Left lung (tissue), 10 donors: Measurements from ENCODE around the gene POLR2I. TPM values are rescaled to one million over a fixed set of nuclear protein-coding genes. Genes with fewer than 3 reads are reported as not detected.

Experiments used
- ATAC-seq: fragments of 200-7000 bp; cut with Tn5 transposase; one replicate; pipeline ENCODE4 v1.9.1; 2020; ENCODE audit warnings: moderate library complexity
- DNase-seq, 4 donors: peaks; one replicate each; pipeline ENCODE4 v3.0.0-alpha.2; 2013 to 2020
- H3K27ac ChIP-seq, 2 donors: fragments of 200-600 bp; sonication (generic) in 1 of 2; one replicate each; pipeline versions ENCODE4 v1.5.0 to v1.8.0; 2020 to 2021
- H3K27me3 ChIP-seq, 2 donors: fragments of 200-600 bp; sonication (generic) in 1 of 2; one replicate each; pipeline versions ENCODE4 v1.5.0 to v1.8.0; 2020 to 2021
- H3K36me3 ChIP-seq, 2 donors: fragments of 200-600 bp; sonication (generic) in 1 of 2; one replicate each; pipeline versions ENCODE4 v1.5.0 to v1.8.0; 2020 to 2021
- H3K4me1 ChIP-seq, 2 donors: fragments of 200-600 bp; one replicate each; pipeline ENCODE4 v1.8.0; 2021
- H3K4me3 ChIP-seq, 2 donors: fragments of 200-600 bp; sonication (generic) in 1 of 2; one replicate each; pipeline versions ENCODE4 v1.5.0 to v1.8.0; 2020 to 2021; ENCODE audit warnings: mild to moderate bottlenecking in 1 of 2
- H3K9me3 ChIP-seq, 2 donors: fragments of 200-600 bp; sonication (generic) in 1 of 2; one replicate each; pipeline versions ENCODE4 v1.5.0 to v1.8.0; 2020 to 2021
- intact Hi-C, 2 donors: fragments of 100-400 bp; cut with DNase I; formaldehyde crosslinking; loops; one replicate each; pipeline versions ENCODE4 v1.11.2 to v1.14.2; 2022
- polyA plus RNA-seq, 6 donors: library from polyadenylated mRNA; unstranded; fragments of 120-200 nt; gene quantifications; one replicate each; pipeline ENCODE4 v1.2.1, GENCODE V29; 2013; ENCODE audit not compliant: insufficient read length in 6 of 6
- total RNA-seq, 2 donors: library from RNA; stranded (reverse); fragmentation: NEBNext Ultra II Directional; extraction: Animal tissue kit (Norgen Biotek cat#: 25700); gene quantifications; one replicate each; pipeline ENCODE4 v1.2.1, GENCODE V29; 2021
- TF ChIP-seq, protein P1 (sequence below), 2 donors: fragments of 200-600 bp; sonication (generic) in 1 of 2; IDR thresholded peaks; one replicate each; pipeline versions ENCODE4 v1.5.0 to v1.8.0; 2021; ENCODE audit warnings: antibody characterized with exemption in 2 of 2
- donor health status: DM: no; HTN: yes; CAD: no.
- donor health status: DM: no; HTN: no; CAD: no.

Gene POLR2I
- total and polyA plus RNA-seq, 8 donors = 35.8 to 52.4 (median 45.7) TPM

DNA sequence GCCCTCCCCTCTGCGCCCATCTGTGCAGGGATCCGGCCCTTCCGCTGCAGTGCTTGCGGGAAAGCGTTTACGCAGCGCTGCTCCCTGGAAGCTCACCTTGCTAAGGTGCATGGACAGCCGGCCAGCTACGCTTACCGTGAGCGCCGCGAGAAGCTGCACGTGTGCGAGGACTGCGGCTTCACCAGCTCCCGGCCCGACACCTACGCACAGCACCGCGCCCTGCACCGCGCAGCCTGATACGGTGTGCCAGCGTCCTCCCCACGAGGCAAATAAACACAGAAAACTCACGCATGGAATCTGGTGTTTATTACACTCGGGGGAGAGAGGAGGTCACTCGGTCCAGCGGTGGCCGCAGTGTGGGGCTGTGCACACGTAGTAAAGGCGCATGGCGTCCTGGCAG lies 1.2 kb downstream of the POLR2I start:
- intact Hi-C loops = no loop called here
- DNase-seq = no peak
- TF ChIP-seq, protein P1, sequence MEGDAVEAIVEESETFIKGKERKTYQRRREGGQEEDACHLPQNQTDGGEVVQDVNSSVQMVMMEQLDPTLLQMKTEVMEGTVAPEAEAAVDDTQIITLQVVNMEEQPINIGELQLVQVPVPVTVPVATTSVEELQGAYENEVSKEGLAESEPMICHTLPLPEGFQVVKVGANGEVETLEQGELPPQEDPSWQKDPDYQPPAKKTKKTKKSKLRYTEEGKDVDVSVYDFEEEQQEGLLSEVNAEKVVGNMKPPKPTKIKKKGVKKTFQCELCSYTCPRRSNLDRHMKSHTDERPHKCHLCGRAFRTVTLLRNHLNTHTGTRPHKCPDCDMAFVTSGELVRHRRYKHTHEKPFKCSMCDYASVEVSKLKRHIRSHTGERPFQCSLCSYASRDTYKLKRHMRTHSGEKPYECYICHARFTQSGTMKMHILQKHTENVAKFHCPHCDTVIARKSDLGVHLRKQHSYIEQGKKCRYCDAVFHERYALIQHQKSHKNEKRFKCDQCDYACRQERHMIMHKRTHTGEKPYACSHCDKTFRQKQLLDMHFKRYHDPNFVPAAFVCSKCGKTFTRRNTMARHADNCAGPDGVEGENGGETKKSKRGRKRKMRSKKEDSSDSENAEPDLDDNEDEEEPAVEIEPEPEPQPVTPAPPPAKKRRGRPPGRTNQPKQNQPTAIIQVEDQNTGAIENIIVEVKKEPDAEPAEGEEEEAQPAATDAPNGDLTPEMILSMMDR (IDR thresholded peaks at IDR 0.05) = no peak
- H3K27me3 ChIP-seq = no peaks in the 10 kb centered on the region
- peaks cover 12 to 35% of the 10 kb centered on the region in 2 donors for H3K4me1 ChIP-seq
- H3K27ac ChIP-seq = no peak overlapping the region
- ATAC-seq = no peak
- peak overlapping the region in 1 of 2 donors; percentile 77 for H3K4me3 ChIP-seq
- H3K9me3 ChIP-seq = no peaks in the 10 kb centered on the region
- peaks cover 0 to 44% of the 10 kb centered on the region in 2 donors for H3K36me3 ChIP-seq

DNA sequence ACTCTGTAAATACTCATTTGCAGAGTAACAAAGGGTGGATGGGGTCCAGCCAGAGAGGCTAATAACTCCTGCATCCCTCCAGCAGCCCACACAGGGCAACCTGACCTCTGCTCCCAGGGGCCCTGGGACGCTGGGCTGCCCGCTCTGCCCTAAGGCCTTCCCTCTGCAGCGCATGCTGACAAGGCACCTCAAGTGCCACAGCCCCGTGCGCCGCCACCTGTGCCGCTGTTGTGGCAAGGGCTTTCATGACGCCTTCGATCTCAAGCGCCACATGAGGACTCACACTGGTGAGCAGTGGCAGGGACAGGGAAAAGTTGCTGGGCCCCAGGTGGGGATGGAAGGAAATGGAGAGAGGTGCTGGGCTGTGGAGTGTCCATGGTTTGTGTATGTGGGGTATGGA lies 2.0 kb downstream of the POLR2I start:
- peaks cover 12 to 35% of the 10 kb centered on the region in 2 donors for H3K4me1 ChIP-seq
- no peaks in the 10 kb centered on the region for H3K27me3 ChIP-seq
- intact Hi-C loops = no loop called here
- H3K27ac ChIP-seq = no peak overlapping the region
- peaks cover 0 to 36% of the 10 kb centered on the region in 2 donors for H3K36me3 ChIP-seq
- TF ChIP-seq, protein P1 (IDR thresholded peaks at IDR 0.05) = no peak
- H3K9me3 ChIP-seq = no peaks in the 10 kb centered on the region
- DNase-seq (no peak), ATAC-seq (no peak)
- no peak overlapping the region for H3K4me3 ChIP-seq

DNA sequence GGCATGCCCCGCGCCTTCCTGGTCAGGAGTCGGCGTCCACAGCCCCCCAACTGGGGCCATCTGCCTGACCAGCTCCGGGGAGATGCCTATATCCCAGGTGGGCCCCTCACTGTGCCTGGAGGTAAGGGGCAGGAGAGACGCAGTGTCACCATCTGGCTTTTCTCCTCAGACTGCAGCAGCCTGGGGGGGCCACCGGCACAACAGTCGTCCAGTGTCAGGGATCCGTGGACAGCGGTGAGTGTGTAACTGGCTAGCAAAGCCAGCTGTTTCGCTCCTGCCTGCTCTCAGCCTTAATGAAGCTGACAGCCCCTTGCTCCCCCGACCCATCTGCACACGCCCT lies 3.5 kb downstream of the POLR2I start:
- no peak overlapping the region for H3K4me3 ChIP-seq

DNA sequence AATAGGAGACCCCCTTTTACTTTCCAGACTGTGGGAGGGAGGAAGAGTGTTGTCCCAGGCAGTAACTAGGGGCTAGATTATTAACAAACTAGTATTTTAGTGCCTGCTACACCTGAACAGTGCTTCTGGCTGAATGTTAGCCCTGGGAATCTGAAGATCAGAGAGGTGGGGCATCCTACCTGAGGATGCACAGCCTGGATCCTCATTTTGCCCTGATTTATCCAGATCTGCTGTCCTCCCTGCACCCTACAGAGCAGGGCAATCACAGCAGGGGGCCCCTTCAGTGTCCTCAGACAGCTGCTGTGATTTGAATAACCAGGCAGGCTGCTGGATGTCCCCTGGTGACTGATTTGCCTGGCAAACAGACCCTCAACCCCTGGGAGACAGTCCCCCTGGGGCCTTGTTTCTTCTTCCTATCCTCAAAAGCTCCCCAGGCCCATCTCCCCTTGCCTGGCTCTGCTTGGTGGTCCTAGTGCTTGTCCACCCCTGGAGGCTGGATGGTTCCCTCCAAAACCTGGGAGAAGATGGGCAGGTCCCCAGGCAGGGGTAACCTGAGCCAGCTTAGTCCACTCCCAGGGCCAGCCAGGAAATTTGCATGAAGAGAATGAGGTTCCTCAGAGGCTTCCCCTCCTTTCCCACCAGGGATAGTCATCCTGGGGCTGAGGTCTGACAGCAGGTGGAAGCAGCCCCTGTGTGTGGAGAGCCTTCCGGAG lies 4.0 kb downstream of the POLR2I start, which contains the start of gene OVOL3:
OVOL3 (plus strand) TSS at position 657 of the 713 bp plus-strand sequence. CDS start 60 bp downstream, outside the sequence.
- ATAC-seq = no peak
- Histone ChIP-seq H3K27ac (no peak within 1 kb of the TSS), H3K4me3 (no peak within 1 kb of the TSS), H3K27me3 (no peaks in the 10 kb centered on the region), H3K4me1 (peaks cover 4 to 18% of the 10 kb centered on the region in 2 donors), H3K36me3 (peaks cover 0 to 41% of the 10 kb centered on the region in 2 donors), H3K9me3 (no peaks in the 10 kb centered on the region)
- DNase-seq = no peak
- TF ChIP-seq, protein P1 (IDR thresholded peaks at IDR 0.05) = no peak
- intact Hi-C loops = no loop called here

More for the DNA sequence above, 3.5 kb downstream of the POLR2I start:
- ATAC-seq (no peak), DNase-seq (no peak)
- Histone ChIP-seq H3K4me1 (peaks cover 7 to 21% of the 10 kb centered on the region in 2 donors), H3K27me3 (no peaks in the 10 kb centered on the region), H3K27ac (no peak overlapping the region), H3K36me3 (peaks cover 0 to 37% of the 10 kb centered on the region in 2 donors), H3K9me3 (no peaks in the 10 kb centered on the region)
- TF ChIP-seq, protein P1 (IDR thresholded peaks at IDR 0.05) = no peak
- intact Hi-C loops = no loop called here

DNA sequence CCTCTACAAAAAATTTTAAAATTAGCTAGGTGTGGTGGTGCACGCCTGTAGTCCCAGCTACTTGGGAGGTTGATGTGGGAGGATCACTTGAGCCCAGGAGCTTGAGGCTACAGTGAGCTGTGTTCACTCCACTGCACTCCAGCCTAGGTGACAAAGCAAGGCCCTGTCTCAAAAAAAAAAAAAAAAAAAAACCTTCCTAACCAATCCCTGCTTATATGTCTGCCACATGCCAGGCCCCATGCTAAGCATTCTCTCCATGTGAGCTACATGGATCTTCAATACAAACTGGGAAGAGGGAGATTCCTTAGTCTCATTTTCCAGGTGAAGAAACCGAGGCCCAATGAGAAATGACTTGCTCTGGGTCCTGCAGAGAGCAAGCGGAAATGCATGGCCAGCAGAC lies 6.0 kb downstream of the POLR2I start:
- peaks cover 0 to 61% of the 10 kb centered on the region in 2 donors for H3K36me3 ChIP-seq
- H3K27ac ChIP-seq = no peak overlapping the region
- peaks cover 0 to 10% of the 10 kb centered on the region in 2 donors for H3K4me1 ChIP-seq
- no peaks in the 10 kb centered on the region for H3K27me3 ChIP-seq
- DNase-seq (no peak), ATAC-seq (no peak)
- TF ChIP-seq, protein P1 (IDR thresholded peaks at IDR 0.05) = no peak
- intact Hi-C loops = no loop called here
- no peaks in the 10 kb centered on the region for H3K9me3 ChIP-seq
- no peak overlapping the region for H3K4me3 ChIP-seq
